Measurements from ENCODE around the gene ZNF397. TPM values are rescaled to one million over a fixed set of nuclear protein-coding genes. Genes with fewer than 3 reads are reported as not detected.

The ZNF397 gene
- total and polyA plus RNA-seq, 4 donors, result 12.2 to 53.8 (median 17.1) TPM

DNA sequence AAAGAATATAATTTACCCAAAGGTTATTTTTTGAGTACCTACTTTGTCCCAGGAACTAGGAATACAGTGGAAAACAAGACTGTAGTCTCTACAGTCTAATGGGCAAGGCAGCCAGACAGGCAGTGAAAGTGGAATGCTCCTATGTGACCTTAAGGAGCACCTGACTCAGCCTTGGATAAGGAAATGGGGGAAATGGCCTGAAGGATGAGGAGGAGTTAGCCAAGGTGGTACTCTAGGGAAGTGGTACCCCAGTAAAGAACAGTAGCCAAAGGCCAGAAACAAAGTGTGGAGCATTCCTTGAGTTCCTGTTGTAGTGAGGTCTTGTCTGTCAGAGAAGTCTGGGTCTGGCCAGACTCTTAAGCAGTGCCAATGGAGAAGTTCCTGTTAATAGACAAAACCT lies 6.0 kb downstream of the ZNF397 start:
- peaks cover 18 to 56% (median 52%) of the 10 kb centered on the region in 4 donors for H3K36me3 ChIP-seq (ENCODE audit: control insufficient read depth in 4 of 4, insufficient read depth in 4 of 4, low read length in 4 of 4)
- ATAC-seq (ENCODE audit: insufficient read depth, low FRiP score), result no peak
- H3K27ac ChIP-seq (ENCODE audit: low read depth in 1 of 2, low read length in 1 of 2), result peak overlapping the region in 1 of 2 donors; percentile 41

DNA sequence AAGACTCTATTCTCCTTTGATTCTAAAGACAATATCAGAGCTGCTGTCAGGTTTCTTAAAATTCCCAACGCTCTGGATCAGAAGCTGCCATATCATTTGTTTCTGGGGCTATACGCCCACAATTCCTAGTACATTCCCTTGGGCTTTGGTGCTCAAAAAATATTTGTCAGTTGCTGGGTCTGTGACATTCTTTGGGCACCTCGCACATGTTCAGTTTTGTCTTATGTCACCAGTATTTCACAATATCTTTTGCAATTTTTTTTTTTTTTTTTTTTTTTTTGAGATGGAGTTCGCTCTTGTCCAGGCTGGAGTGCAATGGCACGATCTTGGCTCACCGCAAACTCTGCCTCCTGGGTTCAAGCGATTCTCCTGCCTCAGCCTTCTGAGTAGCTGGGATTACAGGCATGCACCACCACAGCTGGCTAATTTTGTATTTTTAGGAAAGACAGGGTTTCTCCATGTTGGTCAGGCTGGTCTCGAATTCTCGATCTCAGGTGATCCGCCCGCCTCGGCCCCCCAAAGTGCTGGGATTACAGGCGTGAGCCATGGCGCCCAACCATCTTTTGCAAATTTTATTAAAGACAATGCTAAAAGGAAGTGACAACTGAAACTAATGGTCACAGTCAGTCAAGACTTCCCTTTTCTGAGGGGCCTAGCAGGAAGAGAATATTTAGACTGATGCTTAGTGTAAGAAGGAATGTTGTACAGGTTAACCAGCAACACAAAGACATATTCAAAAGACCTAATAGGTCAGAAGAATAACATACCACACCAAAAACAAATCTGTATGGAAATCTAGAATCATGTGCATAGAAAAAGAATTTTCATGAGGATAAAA lies 6.8 kb downstream of the ZNF397 start:
- H3K9me3 ChIP-seq (ENCODE audit: control insufficient read depth in 4 of 4, insufficient read depth in 3 of 4, low read length in 3 of 4), result peaks cover 0 to under 1% (median 0%) of the 10 kb centered on the region in 4 donors
- 80 to 89% methylated on average over 14 of the region's 14 CpGs for WGBS, 2 donors
- peaks cover 0 to 5% (median 0%) of the 10 kb centered on the region in 5 donors for H3K4me1 ChIP-seq (ENCODE audit: control insufficient read depth in 5 of 5, insufficient read depth in 5 of 5, low read length in 5 of 5)
- H3K27ac ChIP-seq (ENCODE audit: low read depth in 1 of 2, low read length in 1 of 2), result no peak overlapping the region
- no peak for ATAC-seq (ENCODE audit: insufficient read depth, low FRiP score)
- TF ChIP-seq, protein P1, sequence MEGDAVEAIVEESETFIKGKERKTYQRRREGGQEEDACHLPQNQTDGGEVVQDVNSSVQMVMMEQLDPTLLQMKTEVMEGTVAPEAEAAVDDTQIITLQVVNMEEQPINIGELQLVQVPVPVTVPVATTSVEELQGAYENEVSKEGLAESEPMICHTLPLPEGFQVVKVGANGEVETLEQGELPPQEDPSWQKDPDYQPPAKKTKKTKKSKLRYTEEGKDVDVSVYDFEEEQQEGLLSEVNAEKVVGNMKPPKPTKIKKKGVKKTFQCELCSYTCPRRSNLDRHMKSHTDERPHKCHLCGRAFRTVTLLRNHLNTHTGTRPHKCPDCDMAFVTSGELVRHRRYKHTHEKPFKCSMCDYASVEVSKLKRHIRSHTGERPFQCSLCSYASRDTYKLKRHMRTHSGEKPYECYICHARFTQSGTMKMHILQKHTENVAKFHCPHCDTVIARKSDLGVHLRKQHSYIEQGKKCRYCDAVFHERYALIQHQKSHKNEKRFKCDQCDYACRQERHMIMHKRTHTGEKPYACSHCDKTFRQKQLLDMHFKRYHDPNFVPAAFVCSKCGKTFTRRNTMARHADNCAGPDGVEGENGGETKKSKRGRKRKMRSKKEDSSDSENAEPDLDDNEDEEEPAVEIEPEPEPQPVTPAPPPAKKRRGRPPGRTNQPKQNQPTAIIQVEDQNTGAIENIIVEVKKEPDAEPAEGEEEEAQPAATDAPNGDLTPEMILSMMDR (IDR thresholded peaks at IDR 0.05; ENCODE audit: control extremely low read depth, extremely low read depth), result no peak
- H3K36me3 ChIP-seq (ENCODE audit: control insufficient read depth in 4 of 4, insufficient read depth in 4 of 4, low read length in 4 of 4), result peaks cover 17 to 57% (median 52%) of the 10 kb centered on the region in 4 donors
- H3K27me3 ChIP-seq (ENCODE audit: control insufficient read depth in 3 of 3, insufficient read depth in 3 of 3, low read length in 2 of 3), result no peaks in the 10 kb centered on the region
- no peak overlapping the region for H3K9ac ChIP-seq (ENCODE audit: insufficient read depth in 1 of 2, low read length in 2 of 2)
- H3K4me3 ChIP-seq, result no peak overlapping the region
- DNase-seq, result no peak

More for the DNA sequence above, 6.0 kb downstream of the ZNF397 start:
- no peaks in the 10 kb centered on the region for H3K27me3 ChIP-seq (ENCODE audit: control insufficient read depth in 3 of 3, insufficient read depth in 3 of 3, low read length in 2 of 3)
- peaks cover 0 to 2% (median 0%) of the 10 kb centered on the region in 4 donors for H3K9me3 ChIP-seq (ENCODE audit: control insufficient read depth in 4 of 4, insufficient read depth in 3 of 4, low read length in 3 of 4)
- peaks cover 0 to 7% (median 0%) of the 10 kb centered on the region in 5 donors for H3K4me1 ChIP-seq (ENCODE audit: control insufficient read depth in 5 of 5, insufficient read depth in 5 of 5, low read length in 5 of 5)
- H3K9ac ChIP-seq (ENCODE audit: insufficient read depth in 1 of 2, low read length in 2 of 2), result no peak overlapping the region
- no peak for DNase-seq
- no peak overlapping the region for H3K4me3 ChIP-seq
- TF ChIP-seq, protein P1 (IDR thresholded peaks at IDR 0.05; ENCODE audit: control extremely low read depth, extremely low read depth), result no peak

DNA sequence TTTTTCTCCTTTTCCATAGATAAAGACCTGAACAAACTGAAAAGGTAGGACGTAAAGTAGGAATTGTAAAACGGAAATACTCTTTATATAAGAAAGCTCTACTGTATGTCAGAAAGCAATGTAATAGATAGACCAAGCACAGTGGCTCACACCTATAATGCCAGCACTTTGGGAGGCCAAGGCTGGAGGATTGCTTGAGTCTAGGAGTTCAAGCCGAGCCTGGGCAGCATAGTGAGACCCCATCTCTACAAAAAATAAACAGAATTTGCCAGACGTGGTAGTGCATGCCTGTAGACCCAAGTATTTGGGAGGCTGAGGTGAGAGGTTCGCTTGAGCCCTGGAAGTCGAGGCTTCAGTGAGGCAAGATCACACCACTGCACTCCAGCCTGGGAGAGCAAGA lies 7.6 kb downstream of the ZNF397 start:
- TF ChIP-seq, protein P1 (IDR thresholded peaks at IDR 0.05; ENCODE audit: control extremely low read depth, extremely low read depth), result no peak
- DNase-seq, result no peak
- Histone ChIP-seq H3K36me3 (ENCODE audit: control insufficient read depth in 4 of 4, insufficient read depth in 4 of 4, low read length in 4 of 4) (peaks cover 16 to 55% (median 50%) of the 10 kb centered on the region in 4 donors), H3K9ac (ENCODE audit: insufficient read depth in 1 of 2, low read length in 2 of 2) (no peak overlapping the region), H3K27me3 (ENCODE audit: control insufficient read depth in 3 of 3, insufficient read depth in 3 of 3, low read length in 2 of 3) (no peaks in the 10 kb centered on the region), H3K4me1 (ENCODE audit: control insufficient read depth in 5 of 5, insufficient read depth in 5 of 5, low read length in 5 of 5) (peaks cover 0 to 5% (median 0%) of the 10 kb centered on the region in 5 donors), H3K9me3 (ENCODE audit: control insufficient read depth in 4 of 4, insufficient read depth in 3 of 4, low read length in 3 of 4) (peaks cover 0 to 2% (median 0%) of the 10 kb centered on the region in 4 donors), H3K4me3 (no peak overlapping the region), H3K27ac (ENCODE audit: low read depth in 1 of 2, low read length in 1 of 2) (no peak overlapping the region)
- WGBS, 2 donors, result 95 to 100% methylated on average over 6 of the region's 6 CpGs
- ATAC-seq (ENCODE audit: insufficient read depth, low FRiP score), result no peak

All from lung (tissue), 12 donors.